ENCODE data around the gene TSPAN3.

Gene TSPAN3

GRCh38 chr15:77104155-77104554, 33.2 kb upstream of the TSPAN3 start:
- no peaks in the 10 kb centered on the region for H3K9me3 ChIP-seq (ENCODE audit: severe bottlenecking)
- H3K4me1 ChIP-seq (ENCODE audit: insufficient read depth, poor library complexity, severe bottlenecking), result no peaks in the 10 kb centered on the region
- no peaks in the 10 kb centered on the region for H3K36me3 ChIP-seq (ENCODE audit: low read depth)
- DNase-seq (ENCODE audit: low spot score) (no peak), ATAC-seq (ENCODE audit: low read depth) (no peak)
- TF ChIP-seq, protein P1, sequence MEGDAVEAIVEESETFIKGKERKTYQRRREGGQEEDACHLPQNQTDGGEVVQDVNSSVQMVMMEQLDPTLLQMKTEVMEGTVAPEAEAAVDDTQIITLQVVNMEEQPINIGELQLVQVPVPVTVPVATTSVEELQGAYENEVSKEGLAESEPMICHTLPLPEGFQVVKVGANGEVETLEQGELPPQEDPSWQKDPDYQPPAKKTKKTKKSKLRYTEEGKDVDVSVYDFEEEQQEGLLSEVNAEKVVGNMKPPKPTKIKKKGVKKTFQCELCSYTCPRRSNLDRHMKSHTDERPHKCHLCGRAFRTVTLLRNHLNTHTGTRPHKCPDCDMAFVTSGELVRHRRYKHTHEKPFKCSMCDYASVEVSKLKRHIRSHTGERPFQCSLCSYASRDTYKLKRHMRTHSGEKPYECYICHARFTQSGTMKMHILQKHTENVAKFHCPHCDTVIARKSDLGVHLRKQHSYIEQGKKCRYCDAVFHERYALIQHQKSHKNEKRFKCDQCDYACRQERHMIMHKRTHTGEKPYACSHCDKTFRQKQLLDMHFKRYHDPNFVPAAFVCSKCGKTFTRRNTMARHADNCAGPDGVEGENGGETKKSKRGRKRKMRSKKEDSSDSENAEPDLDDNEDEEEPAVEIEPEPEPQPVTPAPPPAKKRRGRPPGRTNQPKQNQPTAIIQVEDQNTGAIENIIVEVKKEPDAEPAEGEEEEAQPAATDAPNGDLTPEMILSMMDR (IDR thresholded peaks at IDR 0.05; ENCODE audit: poor library complexity, severe bottlenecking), result no peak
- no peak overlapping the region for H3K27ac ChIP-seq (ENCODE audit: poor library complexity, severe bottlenecking)
- H3K4me3 ChIP-seq (ENCODE audit: severe bottlenecking), result no peak overlapping the region
- H3K27me3 ChIP-seq (ENCODE audit: insufficient read depth, poor library complexity, severe bottlenecking), result no peaks in the 10 kb centered on the region

DNA sequence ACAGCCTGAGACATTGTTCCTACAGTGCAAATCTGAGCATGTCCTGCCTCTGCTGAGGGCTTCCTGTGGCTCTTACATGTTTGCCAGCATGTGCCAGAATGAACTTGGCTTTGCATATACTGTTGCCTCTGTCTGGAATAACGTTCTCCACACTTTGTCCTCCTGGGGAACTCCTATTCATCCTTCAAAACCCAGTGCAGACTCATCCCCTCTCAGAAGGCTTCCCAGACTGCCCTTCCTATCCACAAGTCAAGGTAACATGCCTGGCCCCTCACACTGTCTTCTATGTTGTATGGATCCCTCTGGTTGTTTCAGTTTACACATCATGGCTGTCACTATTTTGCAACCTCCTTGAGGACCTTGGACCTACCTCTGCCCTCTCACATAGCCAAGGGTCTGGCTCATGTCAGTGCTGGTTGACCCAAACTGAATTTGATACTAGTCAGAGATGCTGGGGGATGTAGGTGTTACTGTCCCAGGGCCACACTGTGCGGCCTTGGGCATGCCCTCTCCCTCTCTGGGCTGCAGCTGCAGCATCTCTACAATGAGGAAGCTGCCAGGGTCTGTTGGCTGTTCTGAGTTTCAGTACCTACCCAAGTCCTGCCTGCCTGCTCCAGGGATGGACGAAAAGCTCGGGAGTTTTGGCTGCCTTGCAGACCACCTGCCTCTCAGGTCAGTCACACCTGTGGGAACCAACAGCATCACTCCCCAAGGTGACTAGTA, 29.0 kb upstream of the TSPAN3 start:
- Histone ChIP-seq H3K27ac (ENCODE audit: poor library complexity, severe bottlenecking) (no peak overlapping the region), H3K27me3 (ENCODE audit: insufficient read depth, poor library complexity, severe bottlenecking) (no peaks in the 10 kb centered on the region), H3K4me1 (ENCODE audit: insufficient read depth, poor library complexity, severe bottlenecking) (no peaks in the 10 kb centered on the region), H3K36me3 (ENCODE audit: low read depth) (no peaks in the 10 kb centered on the region), H3K4me3 (ENCODE audit: severe bottlenecking) (no peak overlapping the region), H3K9me3 (ENCODE audit: severe bottlenecking) (no peaks in the 10 kb centered on the region)
- no peak for DNase-seq (ENCODE audit: low spot score)
- ATAC-seq (ENCODE audit: low read depth), result no peak
- TF ChIP-seq, protein P1 (IDR thresholded peaks at IDR 0.05; ENCODE audit: poor library complexity, severe bottlenecking), result no peak

GRCh38 chr15:77098572-77098971, 27.7 kb upstream of the TSPAN3 start:
- no peaks in the 10 kb centered on the region for H3K9me3 ChIP-seq (ENCODE audit: severe bottlenecking)
- ATAC-seq (ENCODE audit: low read depth), result no peak
- DNase-seq (ENCODE audit: low spot score), result no peak
- H3K27me3 ChIP-seq (ENCODE audit: insufficient read depth, poor library complexity, severe bottlenecking), result no peaks in the 10 kb centered on the region
- no peaks in the 10 kb centered on the region for H3K4me1 ChIP-seq (ENCODE audit: insufficient read depth, poor library complexity, severe bottlenecking)
- TF ChIP-seq, protein P1 (IDR thresholded peaks at IDR 0.05; ENCODE audit: poor library complexity, severe bottlenecking), result no peak
- no peaks in the 10 kb centered on the region for H3K36me3 ChIP-seq (ENCODE audit: low read depth)
- H3K4me3 ChIP-seq (ENCODE audit: severe bottlenecking), result no peak overlapping the region
- H3K27ac ChIP-seq (ENCODE audit: poor library complexity, severe bottlenecking), result no peak overlapping the region

- no peak overlapping the region for H3K27ac ChIP-seq (ENCODE audit: poor library complexity, severe bottlenecking)
- no peaks in the 10 kb centered on the region for H3K9me3 ChIP-seq (ENCODE audit: severe bottlenecking)
- DNase-seq (ENCODE audit: low spot score) (no peak), ATAC-seq (ENCODE audit: low read depth) (no peak)
- H3K36me3 ChIP-seq (ENCODE audit: low read depth), result no peaks in the 10 kb centered on the region
- TF ChIP-seq, protein P1 (IDR thresholded peaks at IDR 0.05; ENCODE audit: poor library complexity, severe bottlenecking), result no peak
- no peaks in the 10 kb centered on the region for H3K27me3 ChIP-seq (ENCODE audit: insufficient read depth, poor library complexity, severe bottlenecking)
- H3K4me3 ChIP-seq (ENCODE audit: severe bottlenecking), result no peak overlapping the region
- H3K4me1 ChIP-seq (ENCODE audit: insufficient read depth, poor library complexity, severe bottlenecking), result no peaks in the 10 kb centered on the region
These were observed 27.0 kb upstream of the TSPAN3 start for GRCh38 chr15:77097921-77098320.

GRCh38 chr15:77097248-77097721, 26.4 kb upstream of the TSPAN3 start:
- H3K36me3 ChIP-seq (ENCODE audit: low read depth), result no peaks in the 10 kb centered on the region
- no peaks in the 10 kb centered on the region for H3K27me3 ChIP-seq (ENCODE audit: insufficient read depth, poor library complexity, severe bottlenecking)
- DNase-seq (ENCODE audit: low spot score) (no peak), ATAC-seq (ENCODE audit: low read depth) (no peak)
- H3K4me3 ChIP-seq (ENCODE audit: severe bottlenecking), result no peak overlapping the region
- no peaks in the 10 kb centered on the region for H3K9me3 ChIP-seq (ENCODE audit: severe bottlenecking)
- H3K4me1 ChIP-seq (ENCODE audit: insufficient read depth, poor library complexity, severe bottlenecking), result no peaks in the 10 kb centered on the region
- H3K27ac ChIP-seq (ENCODE audit: poor library complexity, severe bottlenecking), result no peak overlapping the region
- TF ChIP-seq, protein P1 (IDR thresholded peaks at IDR 0.05; ENCODE audit: poor library complexity, severe bottlenecking), result no peak
